WERI-Rb-1 (cell line): ENCODE data around the gene DARS1.

Source experiments
- DNase-seq: peaks from one replicate; pipeline ENCODE4 v3.0.0-alpha.2; 2020
- H3K27ac ChIP-seq: fragments of 250-450 bp; sonication (Bioruptor Pico); 2 replicates; pipeline ENCODE4 v1.5.1; 2020; ENCODE audit warnings: mild to moderate bottlenecking, moderate library complexity
- H3K27me3 ChIP-seq: fragments of 250-450 bp; sonication (Bioruptor Pico); 2 replicates; pipeline ENCODE4 v1.5.1; 2021; ENCODE audit warnings: mild to moderate bottlenecking, low read depth, moderate library complexity; ENCODE audit not compliant: insufficient read depth, severe bottlenecking
- H3K36me3 ChIP-seq: fragments of 250-450 bp; sonication (Bioruptor Pico); 2 replicates; pipeline ENCODE4 v1.5.1; 2020; ENCODE audit warnings: mild to moderate bottlenecking, moderate library complexity
- H3K4me3 ChIP-seq: 2 replicates; pipeline ENCODE4 v1.5.1; 2011; ENCODE audit warnings: low read depth, mild to moderate bottlenecking, control low read depth, low read length
- H3K9me3 ChIP-seq: fragments of 250-450 bp; sonication (Bioruptor Pico); 2 replicates; pipeline ENCODE4 v1.5.1; 2021; ENCODE audit warnings: mild to moderate bottlenecking, moderate library complexity; ENCODE audit not compliant: severe bottlenecking
- TF ChIP-seq, protein P1 (sequence below): IDR thresholded peaks from 2 replicates; pipeline ENCODE4 v1.5.1; 2011; ENCODE audit warnings: low read depth, mild to moderate bottlenecking, control low read depth, inconsistent platforms, low read length

DARS1 gene

DNA sequence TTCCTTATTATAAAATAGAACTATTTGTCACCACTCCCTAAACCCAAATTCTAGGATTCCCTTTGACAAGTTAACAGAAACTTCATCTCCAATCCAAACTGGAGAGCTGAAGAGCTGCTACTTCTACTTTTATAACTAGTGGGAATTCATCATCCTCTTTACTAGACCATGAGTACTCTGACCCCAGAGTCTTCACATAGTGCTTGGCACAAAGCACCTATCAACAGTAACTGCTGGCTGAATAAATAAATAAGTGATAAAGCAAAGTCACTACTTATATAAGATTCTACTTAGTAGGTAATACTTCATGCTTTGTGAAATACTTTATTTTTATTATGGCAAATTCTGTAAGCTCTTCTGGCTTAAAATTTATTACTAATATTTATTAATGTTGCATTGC lies 49.5 kb downstream of the DARS1 start:
- Histone ChIP-seq H3K27me3 (no peaks in the 10 kb centered on the region), H3K27ac (no peak overlapping the region), H3K9me3 (no peaks in the 10 kb centered on the region), H3K36me3 (peaks cover 3% of the 10 kb centered on the region), H3K4me3 (no peak overlapping the region)
- TF ChIP-seq, protein P1, sequence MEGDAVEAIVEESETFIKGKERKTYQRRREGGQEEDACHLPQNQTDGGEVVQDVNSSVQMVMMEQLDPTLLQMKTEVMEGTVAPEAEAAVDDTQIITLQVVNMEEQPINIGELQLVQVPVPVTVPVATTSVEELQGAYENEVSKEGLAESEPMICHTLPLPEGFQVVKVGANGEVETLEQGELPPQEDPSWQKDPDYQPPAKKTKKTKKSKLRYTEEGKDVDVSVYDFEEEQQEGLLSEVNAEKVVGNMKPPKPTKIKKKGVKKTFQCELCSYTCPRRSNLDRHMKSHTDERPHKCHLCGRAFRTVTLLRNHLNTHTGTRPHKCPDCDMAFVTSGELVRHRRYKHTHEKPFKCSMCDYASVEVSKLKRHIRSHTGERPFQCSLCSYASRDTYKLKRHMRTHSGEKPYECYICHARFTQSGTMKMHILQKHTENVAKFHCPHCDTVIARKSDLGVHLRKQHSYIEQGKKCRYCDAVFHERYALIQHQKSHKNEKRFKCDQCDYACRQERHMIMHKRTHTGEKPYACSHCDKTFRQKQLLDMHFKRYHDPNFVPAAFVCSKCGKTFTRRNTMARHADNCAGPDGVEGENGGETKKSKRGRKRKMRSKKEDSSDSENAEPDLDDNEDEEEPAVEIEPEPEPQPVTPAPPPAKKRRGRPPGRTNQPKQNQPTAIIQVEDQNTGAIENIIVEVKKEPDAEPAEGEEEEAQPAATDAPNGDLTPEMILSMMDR, result no peak
- no peak for DNase-seq

DNA sequence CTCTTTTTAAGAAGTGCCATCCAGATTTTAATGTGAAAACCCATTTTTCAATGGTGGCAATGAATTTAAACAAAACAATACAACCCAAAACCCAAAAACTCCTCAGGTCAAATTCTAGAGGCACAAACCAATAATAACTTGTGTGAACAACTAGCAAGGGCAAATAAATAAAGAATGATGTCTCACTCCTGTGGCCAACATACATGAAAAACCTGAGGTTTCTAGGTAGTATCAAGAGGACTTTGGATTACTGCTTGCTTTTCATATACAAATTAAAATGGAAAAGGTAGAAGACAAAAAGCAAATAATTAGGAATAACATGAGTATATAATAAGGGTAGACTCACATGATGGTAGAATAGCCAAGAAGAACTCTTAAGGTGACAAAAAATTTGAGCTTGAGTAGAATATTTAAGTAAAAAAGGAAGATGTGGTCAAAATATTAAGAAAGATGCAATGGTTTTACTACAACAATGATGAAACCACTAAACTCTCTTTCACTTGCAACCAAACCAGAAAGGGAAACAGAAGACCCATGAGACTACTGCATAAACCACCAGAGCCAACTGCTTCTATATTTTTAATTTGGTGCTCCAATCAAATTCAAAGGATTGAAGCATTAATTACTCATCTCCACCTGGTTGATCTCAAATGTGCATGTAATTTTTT lies 53.5 kb downstream of the DARS1 start:
- Histone ChIP-seq H3K36me3 (peaks cover 4% of the 10 kb centered on the region), H3K27ac (no peak overlapping the region), H3K4me3 (no peak overlapping the region), H3K9me3 (no peaks in the 10 kb centered on the region), H3K27me3 (no peaks in the 10 kb centered on the region)
- TF ChIP-seq, protein P1, result no peak
- DNase-seq, result no peak

DNA sequence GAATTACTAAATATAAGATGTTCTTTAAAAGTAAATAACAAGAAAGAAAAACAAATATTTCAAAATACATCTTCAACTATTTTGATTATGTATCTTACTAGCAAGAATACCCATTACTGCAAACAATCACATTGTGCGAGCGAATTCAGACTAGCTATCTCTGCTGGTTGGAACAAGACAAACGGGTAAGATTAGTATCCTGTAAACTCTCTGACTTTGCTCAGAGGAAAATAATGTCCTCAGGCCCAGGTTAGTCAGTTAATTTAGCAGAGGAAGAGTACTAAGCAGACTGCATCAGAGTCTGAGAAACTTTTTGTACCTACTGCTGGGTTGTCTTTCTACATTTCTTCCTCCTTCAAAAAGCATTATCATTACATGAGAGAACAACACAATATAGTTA lies 58.8 kb downstream of the DARS1 start:
- no peaks in the 10 kb centered on the region for H3K9me3 ChIP-seq
- no peak overlapping the region for H3K4me3 ChIP-seq
- no peaks in the 10 kb centered on the region for H3K27me3 ChIP-seq
- DNase-seq, result no peak
- no peak overlapping the region for H3K27ac ChIP-seq
- peaks cover 9% of the 10 kb centered on the region for H3K36me3 ChIP-seq
- TF ChIP-seq, protein P1, result no peak

DNA sequence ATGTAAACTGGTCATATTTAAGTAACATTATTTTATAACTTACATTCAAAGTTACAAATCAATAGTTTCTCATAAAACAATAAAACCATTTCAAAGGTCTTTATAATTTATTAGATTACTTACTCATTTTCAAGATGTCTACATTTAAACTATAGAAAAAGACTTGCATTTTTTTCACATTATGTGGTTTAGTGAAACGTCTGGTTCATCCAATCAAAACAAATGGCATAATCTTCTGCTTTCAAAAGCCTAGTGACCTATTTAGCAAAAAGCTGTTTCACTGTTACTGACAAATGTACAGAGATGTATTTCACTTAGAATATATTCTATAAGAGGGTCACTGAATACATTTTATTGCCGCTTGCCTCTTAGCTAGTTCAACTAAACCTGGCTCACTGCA lies 59.9 kb downstream of the DARS1 start:
- no peak for DNase-seq
- Histone ChIP-seq H3K27me3 (no peaks in the 10 kb centered on the region), H3K4me3 (no peak overlapping the region), H3K9me3 (no peaks in the 10 kb centered on the region), H3K36me3 (peaks cover 7% of the 10 kb centered on the region), H3K27ac (no peak overlapping the region)
- TF ChIP-seq, protein P1, result no peak

DNA sequence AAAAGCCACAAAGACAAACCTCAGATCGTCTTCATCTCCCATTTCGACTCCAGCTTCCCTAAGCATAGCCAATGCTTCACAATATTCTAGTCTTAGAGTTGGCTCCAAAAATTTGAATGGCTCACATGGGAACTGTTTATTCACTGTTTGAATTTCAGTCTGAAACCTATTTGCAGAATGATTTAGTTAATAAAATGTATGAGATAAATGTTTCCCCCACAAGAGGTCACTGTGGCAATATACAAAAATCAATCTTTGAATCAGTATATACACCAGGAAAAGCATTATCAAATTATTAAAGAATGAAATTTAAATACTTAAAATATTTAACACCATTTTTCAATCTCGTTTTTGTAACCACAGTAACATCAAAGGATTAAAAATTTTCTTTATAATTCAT lies 69.2 kb downstream of the DARS1 start:
- Histone ChIP-seq H3K9me3 (no peaks in the 10 kb centered on the region), H3K27me3 (no peaks in the 10 kb centered on the region), H3K36me3 (no peaks in the 10 kb centered on the region; the same call in 1 of the 2 replicates), H3K4me3 (no peak overlapping the region), H3K27ac (no peak overlapping the region)
- TF ChIP-seq, protein P1, result no peak
- no peak for DNase-seq

DNA sequence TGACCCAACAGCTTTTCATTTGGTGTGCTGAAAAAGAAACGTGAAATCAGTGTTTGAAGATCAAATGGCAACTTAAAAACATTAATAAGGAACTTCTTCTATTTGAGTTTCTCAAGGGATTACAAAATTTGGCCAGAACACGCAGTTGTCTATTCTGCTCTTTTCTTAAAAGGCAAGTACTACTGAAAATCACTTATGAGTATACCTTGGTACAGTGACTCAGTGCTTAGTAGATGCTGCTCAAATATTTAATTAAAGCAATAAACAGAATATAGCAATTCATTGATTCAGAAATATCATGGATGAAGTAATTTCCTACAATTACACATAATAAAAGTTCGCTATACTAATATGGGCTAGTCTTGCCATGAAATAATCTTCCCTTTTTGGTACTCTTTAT lies 70.9 kb downstream of the DARS1 start:
- H3K36me3 ChIP-seq, result no peaks in the 10 kb centered on the region; the same call in none of the 2 replicates

More for the DNA sequence above, 70.9 kb downstream of the DARS1 start:
- H3K9me3 ChIP-seq, result no peaks in the 10 kb centered on the region
- no peak overlapping the region for H3K4me3 ChIP-seq
- no peak overlapping the region for H3K27ac ChIP-seq
- TF ChIP-seq, protein P1, result no peak
- H3K27me3 ChIP-seq, result no peaks in the 10 kb centered on the region
- no peak for DNase-seq
